Subcutaneous abdominal adipose tissue (tissue), 5 donors: ENCODE data around the gene ZC3H12D.
A peak's percentile ranks its signal among the peaks of the same experiment; 100 is the strongest.

ENCODE experiments used
- H3K27ac ChIP-seq: one replicate; pipeline ENCODE4 v1.7.0; 2013; ENCODE audit warnings: low read depth, mild to moderate bottlenecking, inconsistent platforms, low read length, moderate library complexity
- H3K27me3 ChIP-seq, 5 donors: one replicate each; pipeline ENCODE4 v1.7.0; 2013; ENCODE audit warnings: low read length in 5 of 5, inconsistent platforms in 1 of 5; ENCODE audit not compliant: control insufficient read depth in 5 of 5, insufficient read depth in 4 of 5
- H3K36me3 ChIP-seq, 5 donors: one replicate each; pipeline ENCODE4 v1.7.0; 2013; ENCODE audit warnings: low read length in 5 of 5; ENCODE audit not compliant: control insufficient read depth in 5 of 5, insufficient read depth in 5 of 5
- H3K4me1 ChIP-seq, 5 donors: one replicate each; pipeline ENCODE4 v1.7.0; 2013; ENCODE audit warnings: low read length in 5 of 5, mild to moderate bottlenecking in 3 of 5, moderate library complexity in 1 of 5; ENCODE audit not compliant: control insufficient read depth in 5 of 5, insufficient read depth in 5 of 5
- H3K4me3 ChIP-seq, 5 donors: one replicate each; pipeline ENCODE4 v1.7.0; 2013; ENCODE audit warnings: low read length in 5 of 5, low read depth in 1 of 5
- H3K9ac ChIP-seq, 5 donors: one replicate each; pipeline ENCODE4 v1.7.0; 2013; ENCODE audit warnings: low read length in 5 of 5, mild to moderate bottlenecking in 4 of 5, moderate library complexity in 3 of 5
- H3K9me3 ChIP-seq, 5 donors: one replicate each; pipeline ENCODE4 v1.7.0; 2013; ENCODE audit warnings: low read length in 5 of 5; ENCODE audit not compliant: control insufficient read depth in 5 of 5
- donor health status: healthy.
- donor health status: healthy.
- donor health status: healthy.
- donor health status: healthy.
- donor health status: healthy.

Gene ZC3H12D

DNA sequence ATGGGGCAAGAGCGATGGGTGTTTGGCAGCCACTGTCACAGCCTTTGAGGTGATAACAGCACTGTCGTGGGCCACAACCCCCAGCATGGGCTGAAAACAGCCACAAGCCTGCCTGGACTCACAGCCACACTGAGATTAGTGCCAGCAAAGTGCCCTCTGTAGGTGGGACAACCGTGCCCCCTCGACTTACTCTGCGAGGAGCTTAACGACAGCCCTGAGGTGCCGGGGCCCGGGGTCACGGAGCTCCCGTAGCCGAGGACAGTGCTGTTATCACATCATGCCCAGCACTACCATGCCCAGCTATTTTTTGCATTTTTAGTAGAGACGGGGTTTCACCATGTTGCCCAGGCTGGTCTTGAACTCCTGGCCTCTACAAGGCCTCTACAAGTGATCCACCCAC, 48.2 kb downstream of the ZC3H12D start:
- H3K9me3 ChIP-seq = no peaks in the 10 kb centered on the region
- no peaks in the 10 kb centered on the region for H3K36me3 ChIP-seq
- H3K4me3 ChIP-seq = no peak overlapping the region
- peaks cover 3 to 12% (median 6%) of the 10 kb centered on the region in 5 donors for H3K27me3 ChIP-seq
- H3K27ac ChIP-seq = no peak overlapping the region
- H3K4me1 ChIP-seq = peaks cover 0 to 6% (median 3%) of the 10 kb centered on the region in 5 donors
- H3K9ac ChIP-seq = no peak overlapping the region

DNA sequence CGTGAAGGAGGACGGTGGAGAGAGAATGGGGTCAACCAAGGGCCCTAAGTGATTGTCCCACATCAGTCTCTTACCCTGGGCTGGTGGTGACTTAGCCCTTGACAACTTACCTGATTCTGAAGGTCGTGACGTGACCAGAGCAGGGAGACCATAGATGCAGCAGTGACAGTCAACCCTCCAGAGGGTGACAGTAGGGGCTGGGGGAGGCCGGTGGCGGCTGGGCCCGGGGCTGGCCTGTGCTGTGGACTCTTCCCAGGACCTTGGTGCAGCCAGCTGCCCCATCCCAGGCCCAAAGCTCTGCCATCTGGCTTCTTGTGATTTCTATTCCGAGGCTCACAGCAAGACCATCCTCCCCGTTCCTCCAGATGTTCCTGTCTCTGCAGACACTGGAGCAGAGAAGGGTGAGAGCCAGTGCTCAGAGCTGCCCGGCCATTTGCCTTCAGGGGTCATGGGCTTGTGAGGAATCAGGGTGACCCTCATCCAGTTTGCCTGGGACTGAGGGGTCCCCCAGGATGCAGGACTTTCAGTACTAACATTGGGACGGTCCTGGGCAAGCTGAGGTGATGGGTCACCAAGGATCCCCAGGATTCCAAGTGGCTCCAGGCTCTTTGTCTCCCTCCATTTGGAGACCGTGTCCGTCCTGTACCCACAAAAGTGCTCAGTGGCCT, 48.8 kb downstream of the ZC3H12D start:
- Histone ChIP-seq H3K4me1 (peaks cover 0 to 6% (median 3%) of the 10 kb centered on the region in 5 donors), H3K9me3 (no peaks in the 10 kb centered on the region), H3K27me3 (peaks cover 3 to 9% (median 6%) of the 10 kb centered on the region in 5 donors), H3K9ac (no peak overlapping the region), H3K4me3 (no peak overlapping the region), H3K27ac (no peak overlapping the region), H3K36me3 (no peaks in the 10 kb centered on the region)

DNA sequence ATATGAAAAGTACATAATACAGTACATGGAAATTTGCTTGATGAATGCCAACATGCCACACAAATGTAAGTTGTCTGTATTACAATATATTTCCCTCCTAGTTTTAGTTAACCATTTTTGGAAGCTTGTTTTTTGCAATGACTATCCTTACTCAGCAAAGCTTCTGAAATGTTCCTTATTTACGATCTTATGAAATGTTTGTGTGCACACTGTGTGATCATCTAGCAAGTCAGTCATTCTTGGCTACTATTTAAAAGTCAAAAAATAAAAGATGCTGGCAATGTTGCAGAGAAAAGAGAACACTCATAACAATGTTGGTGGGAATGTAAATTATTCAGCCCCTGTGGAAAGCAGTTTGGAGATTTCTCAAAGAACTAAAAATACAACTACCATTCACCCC, 50.9 kb downstream of the ZC3H12D start:
- Histone ChIP-seq H3K36me3 (no peaks in the 10 kb centered on the region), H3K27me3 (peaks cover 3 to 8% (median 6%) of the 10 kb centered on the region in 5 donors), H3K4me1 (peaks cover 0 to 6% (median 4%) of the 10 kb centered on the region in 5 donors), H3K27ac (no peak overlapping the region), H3K9ac (no peak overlapping the region), H3K9me3 (no peaks in the 10 kb centered on the region), H3K4me3 (no peak overlapping the region)

DNA sequence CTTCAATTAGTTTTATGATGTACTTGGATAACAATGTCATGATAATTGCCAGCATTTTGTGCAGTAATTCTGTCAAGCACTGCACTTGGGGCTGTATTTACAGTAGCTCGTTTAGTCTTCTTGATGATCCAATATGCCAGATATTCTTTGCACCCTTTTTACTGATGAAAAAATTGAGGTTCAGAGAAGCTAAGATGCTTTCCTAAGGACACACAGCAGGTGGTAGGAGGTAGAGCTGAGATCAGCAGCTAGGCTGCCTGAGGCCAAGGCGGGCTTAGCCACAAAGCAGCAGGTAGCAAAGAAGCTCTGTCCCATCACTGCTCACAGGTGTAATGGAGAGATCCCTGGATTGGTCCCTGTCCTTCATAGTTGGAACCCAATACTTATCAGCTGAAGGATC, 51.4 kb downstream of the ZC3H12D start:
- no peaks in the 10 kb centered on the region for H3K36me3 ChIP-seq
- H3K27ac ChIP-seq = no peak overlapping the region
- H3K9me3 ChIP-seq = no peaks in the 10 kb centered on the region
- no peak overlapping the region for H3K4me3 ChIP-seq
- peaks cover 0 to 6% (median 4%) of the 10 kb centered on the region in 5 donors for H3K4me1 ChIP-seq
- H3K27me3 ChIP-seq = peaks cover 3 to 8% (median 7%) of the 10 kb centered on the region in 5 donors
- no peak overlapping the region for H3K9ac ChIP-seq

DNA sequence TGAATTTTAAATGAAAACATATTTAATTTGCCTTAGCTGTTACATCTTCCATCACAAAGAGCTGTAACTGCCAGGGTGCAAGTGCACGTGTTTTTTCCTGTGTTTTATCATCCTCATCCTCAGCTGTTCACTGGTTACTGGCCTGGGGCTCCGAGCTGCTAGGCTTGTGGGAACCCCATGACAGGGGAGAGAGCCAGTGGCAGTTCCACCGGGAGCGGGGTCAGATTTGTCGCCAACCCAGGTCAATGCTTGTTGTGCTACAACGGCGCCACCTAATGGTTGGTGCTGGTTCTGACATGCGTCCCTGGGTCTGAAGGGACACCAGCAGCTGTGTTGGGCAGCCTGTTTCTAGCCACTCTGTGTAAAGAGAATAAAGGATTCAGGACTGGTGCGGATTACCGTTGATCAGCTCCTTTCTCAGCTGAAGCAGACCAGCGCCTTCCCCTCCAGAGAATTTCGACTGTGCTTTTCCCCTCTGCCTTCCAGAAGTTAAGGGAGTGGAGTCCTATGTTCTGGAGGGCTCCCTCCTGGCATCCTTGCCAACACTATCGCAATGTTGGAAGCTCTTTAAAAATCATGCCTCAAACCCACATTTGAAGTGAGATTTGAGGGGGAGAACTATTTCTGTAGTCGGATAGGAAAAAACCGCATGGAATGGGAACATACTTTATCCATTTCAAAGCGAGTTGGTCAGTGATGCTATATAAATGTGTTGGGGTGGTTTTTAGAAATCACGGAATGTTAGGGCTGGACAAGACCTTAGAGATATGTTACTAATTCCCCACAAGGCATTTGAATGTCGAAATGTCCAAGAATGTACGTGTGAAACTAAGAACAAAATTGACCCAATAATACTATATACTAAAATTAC, 52.7 kb downstream of the ZC3H12D start:
- no peak overlapping the region for H3K9ac ChIP-seq
- no peak overlapping the region for H3K27ac ChIP-seq
- H3K4me3 ChIP-seq = peak overlapping the region in 2 of 5 donors; percentile 17 to 32
- H3K4me1 ChIP-seq = peaks cover 0 to 6% (median 4%) of the 10 kb centered on the region in 5 donors
- no peaks in the 10 kb centered on the region for H3K36me3 ChIP-seq
- peaks cover 3 to 10% (median 8%) of the 10 kb centered on the region in 5 donors for H3K27me3 ChIP-seq
- no peaks in the 10 kb centered on the region for H3K9me3 ChIP-seq

DNA sequence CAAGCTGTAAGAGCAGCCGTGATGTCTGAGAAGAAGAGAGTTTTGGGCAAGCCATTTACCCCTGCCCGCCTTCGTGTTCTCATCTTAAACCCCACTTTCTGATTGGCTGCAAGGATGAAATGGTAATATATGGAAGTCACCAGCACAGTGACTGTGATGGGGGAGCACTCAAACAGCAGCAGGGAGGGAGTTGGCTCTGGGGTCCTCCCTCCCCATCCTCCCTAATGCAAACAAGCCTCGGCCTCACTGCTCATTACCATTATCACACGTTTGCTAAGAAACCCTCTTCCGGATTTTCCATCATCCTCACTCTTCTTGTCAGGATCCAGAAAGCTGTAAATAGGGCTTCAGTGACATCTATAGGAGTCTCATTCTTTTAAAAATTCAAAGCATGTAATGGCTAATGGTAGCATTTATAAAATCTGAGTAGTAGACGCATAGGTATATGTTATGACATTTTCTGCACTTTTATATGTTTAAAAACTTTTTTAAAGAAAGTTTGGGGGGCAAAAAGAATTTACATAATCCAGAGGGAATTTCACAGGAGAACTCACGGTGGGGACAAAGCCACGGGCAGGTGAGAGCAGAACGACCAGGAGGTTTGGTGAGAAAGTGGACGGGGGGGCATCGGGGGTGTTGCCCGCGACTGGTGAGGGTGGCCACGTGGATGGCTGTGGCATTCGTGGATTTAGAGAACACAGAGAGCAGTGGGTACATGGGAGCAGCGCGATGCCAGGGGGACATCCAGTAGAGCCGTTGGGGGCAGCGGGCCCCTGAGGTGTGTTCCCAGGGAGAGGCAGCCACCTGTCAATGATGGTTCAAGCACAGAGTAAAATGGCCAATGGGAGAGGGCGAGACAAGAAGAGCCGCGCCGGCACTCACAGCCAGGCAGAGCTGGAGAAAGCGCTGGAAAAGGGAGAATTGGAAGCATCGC, 55.1 kb downstream of the ZC3H12D start:
- Histone ChIP-seq H3K36me3 (no peaks in the 10 kb centered on the region), H3K4me1 (peaks cover 0 to 13% (median 4%) of the 10 kb centered on the region in 5 donors), H3K4me3 (no peak overlapping the region), H3K27me3 (peaks cover 0 to 9% (median 6%) of the 10 kb centered on the region in 5 donors), H3K9ac (no peak overlapping the region), H3K9me3 (no peaks in the 10 kb centered on the region), H3K27ac (no peak overlapping the region)

DNA sequence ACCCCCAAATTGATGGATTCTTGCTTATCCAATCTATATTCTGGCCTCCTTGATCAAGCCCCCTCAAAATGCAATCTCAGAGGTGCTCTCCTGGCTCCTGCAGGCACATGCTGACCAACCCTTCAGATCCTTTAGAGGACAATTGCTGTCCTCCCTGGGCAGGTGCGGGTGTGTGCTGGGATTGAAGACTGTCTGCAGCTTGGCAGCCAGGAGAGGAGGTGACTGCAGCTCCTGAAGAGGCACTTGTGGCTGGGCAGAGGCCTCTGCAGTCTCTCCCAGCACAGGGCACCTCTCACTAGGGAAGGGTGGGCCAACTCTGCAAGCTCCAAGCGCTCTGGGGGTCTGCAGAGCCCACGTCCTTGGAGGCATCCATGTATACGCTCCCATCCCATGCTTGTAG, 56.2 kb downstream of the ZC3H12D start:
- Histone ChIP-seq H3K36me3 (no peaks in the 10 kb centered on the region), H3K9me3 (no peaks in the 10 kb centered on the region), H3K27ac (no peak overlapping the region), H3K27me3 (peaks cover 0 to 9% (median 6%) of the 10 kb centered on the region in 5 donors), H3K4me1 (peaks cover 4 to 18% (median 11%) of the 10 kb centered on the region in 5 donors), H3K9ac (no peak overlapping the region), H3K4me3 (no peak overlapping the region)

DNA sequence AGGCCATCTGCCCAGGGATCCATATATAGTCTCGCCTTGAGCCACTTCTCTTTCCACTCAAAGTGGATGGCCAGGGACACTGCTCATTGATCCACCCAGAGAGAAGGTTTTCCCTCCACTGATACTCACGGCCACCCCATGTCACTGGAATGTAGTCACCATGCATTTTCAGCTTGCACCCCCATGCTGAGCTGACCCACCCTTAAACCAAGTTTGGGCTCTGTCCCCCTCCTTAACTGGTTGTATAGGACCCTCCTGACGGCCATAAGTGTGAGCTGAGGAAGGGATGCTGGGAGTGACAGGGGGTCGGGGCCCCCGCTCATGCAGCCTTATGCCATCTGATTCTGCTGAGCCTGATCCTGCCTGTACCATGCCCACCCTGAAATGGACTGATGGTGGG, 59.1 kb downstream of the ZC3H12D start:
- H3K9ac ChIP-seq = no peak overlapping the region
- no peaks in the 10 kb centered on the region for H3K9me3 ChIP-seq

DNA sequence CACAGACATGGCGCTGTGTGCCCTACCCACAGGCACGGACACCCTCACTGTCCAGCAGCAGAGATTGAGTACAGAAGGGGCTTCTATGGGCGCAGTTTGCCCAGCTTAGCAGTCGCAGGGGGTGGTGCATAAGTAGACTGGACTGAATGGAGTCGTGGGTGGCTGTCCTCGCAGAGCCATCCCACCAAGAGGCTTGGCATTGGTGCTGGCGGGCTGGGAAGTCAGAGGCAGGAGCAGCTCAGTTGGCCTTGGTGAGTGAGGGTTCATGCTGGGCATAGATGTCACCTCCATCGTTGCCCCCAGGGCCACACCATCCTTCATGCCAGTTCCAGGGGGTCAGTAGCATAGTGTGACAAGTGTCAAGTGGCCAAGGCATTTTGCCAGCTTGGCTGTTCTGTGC, 59.6 kb downstream of the ZC3H12D start:
- Histone ChIP-seq H3K4me3 (no peak overlapping the region), H3K9me3 (no peaks in the 10 kb centered on the region), H3K4me1 (peaks cover 2 to 22% (median 11%) of the 10 kb centered on the region in 5 donors), H3K36me3 (no peaks in the 10 kb centered on the region), H3K27me3 (peaks cover 0 to 6% (median 2%) of the 10 kb centered on the region in 5 donors), H3K27ac (no peak overlapping the region), H3K9ac (no peak overlapping the region)

More for the DNA sequence above, 59.1 kb downstream of the ZC3H12D start:
- Histone ChIP-seq H3K27me3 (peaks cover 0 to 6% (median 2%) of the 10 kb centered on the region in 5 donors), H3K36me3 (no peaks in the 10 kb centered on the region), H3K4me3 (no peak overlapping the region), H3K4me1 (peaks cover 2 to 22% (median 11%) of the 10 kb centered on the region in 5 donors), H3K27ac (no peak overlapping the region)
